Activated CD8-positive, alpha-beta memory T cell treated with anti-CD3 and anti-CD28 coated beads, Interleukin-2, amount 50 U/mL, for 1 hour (primary cell): ENCODE results near the gene MYPN.

Experiments
- DNase-seq: peaks from one replicate; pipeline ENCODE4 v3.0.0-alpha.2; 2020; ENCODE audit errors: extremely low read depth

Gene MYPN

DNA sequence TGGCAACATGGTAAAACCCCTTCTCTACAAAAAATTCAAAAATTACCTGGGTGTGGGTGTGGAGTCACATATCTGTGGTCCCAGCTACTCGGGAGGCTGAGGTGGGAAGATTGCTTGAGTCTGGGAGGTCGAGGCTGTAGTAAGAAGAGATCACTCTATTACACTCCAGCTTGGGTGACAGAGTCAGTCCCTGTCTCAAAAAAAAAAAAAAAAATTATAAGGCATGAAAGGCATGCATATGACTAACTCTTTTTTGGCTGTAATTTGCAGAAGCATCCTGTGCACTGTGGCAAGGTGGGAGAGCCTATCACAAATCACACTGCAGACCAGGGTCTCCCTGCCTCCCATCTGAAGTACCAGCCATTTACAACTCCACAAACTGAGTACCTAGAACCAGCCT lies 14.1 kb upstream of the MYPN start:
- DNase-seq, result no peak

DNA sequence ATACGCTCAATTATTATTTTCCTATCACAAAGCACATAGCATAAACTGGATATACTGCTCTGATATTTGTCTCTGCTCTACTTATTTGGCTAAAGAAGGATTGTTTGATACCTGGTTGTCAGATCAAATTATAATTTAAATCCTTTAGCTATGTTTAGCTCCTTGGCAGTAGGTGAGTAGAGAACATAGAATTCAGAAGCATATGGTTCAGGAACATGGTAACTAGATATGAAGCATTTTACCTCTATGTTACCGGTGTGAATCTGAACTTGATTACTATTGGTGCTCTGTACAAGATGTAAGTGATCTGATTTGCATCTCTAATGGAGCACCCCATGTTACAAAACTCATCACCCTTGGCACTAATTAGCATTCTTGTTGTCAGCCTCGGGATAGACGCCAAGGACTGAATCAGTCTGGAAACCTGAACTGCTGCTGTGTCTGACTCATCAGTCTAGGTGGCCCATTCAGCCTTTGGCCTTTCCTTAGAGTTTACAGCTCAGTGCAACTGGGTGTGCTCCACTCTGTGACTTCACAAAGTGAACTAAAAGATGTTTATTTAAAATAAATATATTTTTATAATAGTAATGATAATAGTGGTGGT lies 12.3 kb upstream of the MYPN start:
- no peak for DNase-seq

DNA sequence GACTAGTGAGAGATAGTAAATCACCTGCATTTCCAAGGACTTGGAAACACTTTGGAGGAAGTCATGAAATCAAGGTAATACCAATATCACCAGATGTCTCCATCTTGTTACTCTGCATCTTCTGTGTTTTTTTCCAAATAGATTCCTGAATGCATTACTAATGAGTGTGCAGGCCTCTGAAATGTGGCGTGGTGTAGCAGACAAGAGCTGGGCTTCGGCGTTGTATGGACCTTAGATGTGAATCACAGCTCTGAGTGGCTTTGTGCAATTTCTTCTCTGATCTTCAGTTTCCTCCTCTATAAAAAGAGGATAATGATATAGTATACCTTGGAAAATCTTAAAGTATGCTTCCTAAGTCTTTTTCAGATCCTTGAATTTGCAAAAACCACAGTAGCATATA lies 9.6 kb upstream of the MYPN start:
- DNase-seq, result no peak

DNA sequence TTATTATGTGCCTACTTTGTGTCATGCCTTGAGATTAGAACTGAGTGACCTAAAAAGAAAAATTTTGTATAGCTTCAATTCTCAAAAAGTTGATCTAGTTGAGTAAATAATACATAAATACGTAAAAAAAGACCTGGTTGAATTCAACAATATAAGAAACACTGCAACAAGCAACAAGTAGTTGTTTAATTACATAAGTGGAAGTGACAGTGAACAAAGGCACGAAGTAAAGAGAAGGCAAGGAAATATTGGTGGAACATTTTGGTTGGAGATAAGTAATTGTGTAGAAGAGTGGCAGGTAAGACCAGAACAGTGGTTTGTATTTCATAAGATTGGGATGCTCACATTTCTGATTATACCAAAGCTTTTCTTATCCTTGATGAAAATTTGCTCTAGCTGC lies 8.2 kb upstream of the MYPN start:
- no peak for DNase-seq

DNA sequence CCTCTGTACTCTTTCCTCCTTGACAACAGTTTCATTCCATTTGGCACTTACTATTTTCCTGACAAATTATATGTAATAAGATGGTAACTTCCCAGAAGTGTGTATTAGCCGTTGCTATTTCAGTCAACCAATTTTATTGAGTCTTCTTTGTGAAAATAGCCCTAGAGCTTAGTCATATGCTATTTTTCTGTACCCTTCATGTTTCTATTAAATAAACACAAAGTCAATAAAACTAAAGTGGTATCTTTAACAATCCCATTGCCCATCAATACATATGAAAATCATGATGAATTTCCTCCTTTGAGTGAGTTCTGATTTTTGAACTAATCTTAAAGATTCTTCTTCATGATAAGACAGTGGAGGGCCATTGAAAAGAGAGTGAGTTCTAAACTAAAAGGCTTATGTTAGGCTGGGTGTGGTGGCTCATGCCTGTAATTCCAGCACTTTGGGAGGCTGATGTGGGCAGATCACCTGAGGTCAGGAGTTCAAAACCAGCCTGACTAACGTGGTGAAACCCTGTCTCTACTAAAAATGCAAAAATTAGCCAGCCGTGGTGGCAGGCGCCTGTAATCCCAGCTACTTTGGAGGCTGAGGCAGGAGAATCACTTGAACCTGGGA lies 5.9 kb upstream of the MYPN start:
- DNase-seq, result no peak

DNA sequence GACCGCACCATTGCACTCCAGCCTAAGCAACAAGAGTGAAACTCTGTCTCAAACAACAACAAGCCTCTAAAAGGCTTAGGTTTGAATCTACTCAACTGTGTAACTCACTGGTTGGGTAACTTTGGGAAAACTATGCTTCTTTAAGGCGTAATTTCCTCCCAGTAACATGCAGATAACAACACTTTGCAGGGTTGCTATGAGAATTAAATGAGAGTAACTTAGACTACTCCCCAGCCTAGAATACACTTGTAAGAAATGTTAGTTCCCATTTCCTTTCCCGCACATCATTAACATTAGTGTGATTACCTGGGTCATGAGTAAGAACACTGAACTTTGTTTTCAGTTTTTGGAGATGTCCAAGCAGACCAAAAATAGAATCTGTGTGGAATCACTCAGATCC lies 5.4 kb upstream of the MYPN start:
- DNase-seq, result no peak

DNA sequence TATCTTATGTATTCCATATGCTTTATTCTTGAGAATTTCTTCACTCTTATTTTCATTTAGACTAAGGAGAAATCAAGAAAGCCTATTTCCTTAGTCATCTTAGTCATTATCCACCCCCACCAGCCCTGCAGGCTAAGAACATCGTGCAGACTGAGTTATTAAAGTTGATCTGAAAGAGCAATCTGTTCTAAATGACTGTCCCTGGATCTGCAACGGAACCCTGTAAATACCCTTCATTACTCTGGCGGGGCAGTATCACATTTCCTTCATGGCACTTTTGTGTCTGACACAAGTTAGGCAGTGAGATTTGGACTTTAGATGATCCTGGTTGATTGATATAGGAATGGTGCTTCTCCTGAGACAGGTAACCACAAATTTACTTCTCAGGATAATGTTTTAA lies 3.5 kb upstream of the MYPN start:
- no peak for DNase-seq

DNA sequence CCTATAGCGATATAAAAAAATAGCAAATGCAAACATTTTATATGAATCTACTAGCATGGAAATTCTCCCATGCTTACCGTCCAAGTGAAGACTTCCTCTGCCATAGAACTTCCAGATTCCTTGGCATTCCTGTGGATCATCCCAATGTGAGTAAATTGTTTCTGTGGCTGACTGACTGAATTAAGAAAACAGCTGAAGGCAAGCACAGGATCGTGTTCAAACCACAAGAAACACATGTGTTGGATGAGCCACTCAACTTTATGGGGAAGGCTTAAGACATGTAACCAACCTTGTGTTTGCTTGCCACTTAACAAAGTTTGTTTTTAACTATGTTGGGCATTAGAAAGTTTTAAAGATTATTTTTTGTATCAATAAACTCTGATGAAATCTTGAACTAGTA lies 2.6 kb upstream of the MYPN start:
- DNase-seq, result no peak

DNA sequence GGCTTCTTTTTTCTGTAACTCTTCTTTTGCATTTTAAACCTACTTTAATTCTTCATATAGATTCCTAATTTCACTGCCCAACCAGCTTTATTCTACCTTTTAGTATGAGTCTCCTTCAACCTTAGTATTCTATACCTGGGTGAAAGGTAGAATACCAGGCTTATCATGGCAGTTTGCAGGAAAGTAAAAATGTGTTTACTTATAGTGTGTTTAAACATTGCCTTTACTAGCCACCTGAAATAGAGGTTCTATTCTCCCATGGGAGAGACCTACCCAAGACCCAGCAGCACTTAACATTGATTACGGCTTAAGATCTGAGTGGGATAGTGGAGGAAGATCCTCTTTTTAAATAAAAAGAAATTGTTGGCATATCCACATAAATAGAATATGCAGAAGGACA lies 1.6 kb upstream of the MYPN start:
- DNase-seq, result no peak

DNA sequence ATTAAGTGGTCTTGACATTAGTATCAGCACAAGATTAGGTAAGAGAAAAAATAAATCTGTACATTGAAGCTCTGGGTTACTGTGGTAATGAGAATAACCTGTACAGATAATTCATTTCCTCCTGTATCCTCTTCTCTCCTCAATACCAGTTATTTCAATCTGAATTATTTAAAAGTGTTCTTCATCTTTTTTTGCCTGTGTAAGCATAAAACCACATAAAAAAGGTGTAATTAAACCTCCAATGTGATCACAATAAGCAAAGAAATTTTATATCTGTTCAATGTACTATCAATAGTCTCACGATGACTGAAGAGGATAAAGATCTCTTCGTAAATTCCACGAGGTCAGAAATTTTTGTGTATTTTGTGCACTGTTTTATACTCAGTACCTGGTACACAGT lies 1.2 kb upstream of the MYPN start:
- no peak for DNase-seq

DNA sequence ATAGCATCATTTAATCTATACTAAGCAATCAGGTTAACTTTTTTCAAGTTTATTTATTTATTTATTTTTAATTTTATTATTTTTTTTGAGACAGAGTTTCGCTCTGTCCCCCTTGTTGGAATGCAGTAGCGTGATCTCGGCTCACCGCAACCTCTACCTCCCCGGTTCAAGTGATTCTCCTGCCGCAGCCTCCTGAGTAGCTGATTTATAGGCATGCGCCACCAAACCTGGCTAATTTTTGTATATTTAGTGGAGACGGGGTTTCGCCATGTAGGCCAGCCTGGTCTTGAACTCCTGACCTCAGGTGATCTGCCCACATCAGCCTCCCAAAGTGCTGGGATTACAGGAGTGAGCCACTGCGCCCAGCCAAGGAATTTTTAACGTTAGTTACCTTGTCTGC lies 635 bp upstream of the MYPN start:
- DNase-seq, result no peak

DNA sequence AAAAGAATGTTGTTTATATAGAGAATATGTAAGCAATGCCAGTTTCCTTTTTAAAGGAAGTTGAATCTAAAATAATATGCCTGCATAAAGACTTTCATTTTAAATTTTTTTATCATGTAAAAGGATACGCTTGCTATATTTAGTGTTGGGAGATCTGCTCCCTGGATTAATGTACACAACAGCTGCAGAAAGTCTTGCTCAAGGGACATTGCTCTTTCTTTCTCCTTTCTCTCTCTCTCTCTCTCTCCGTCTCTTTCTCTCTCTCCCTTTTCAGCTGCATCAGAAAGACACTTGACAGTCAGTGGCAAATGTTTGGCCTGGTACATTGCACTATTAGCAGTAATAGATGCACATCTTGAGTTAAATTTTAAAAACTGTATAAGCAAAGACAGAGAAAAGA lies 739 bp downstream of the MYPN start:
- no peak for DNase-seq

DNA sequence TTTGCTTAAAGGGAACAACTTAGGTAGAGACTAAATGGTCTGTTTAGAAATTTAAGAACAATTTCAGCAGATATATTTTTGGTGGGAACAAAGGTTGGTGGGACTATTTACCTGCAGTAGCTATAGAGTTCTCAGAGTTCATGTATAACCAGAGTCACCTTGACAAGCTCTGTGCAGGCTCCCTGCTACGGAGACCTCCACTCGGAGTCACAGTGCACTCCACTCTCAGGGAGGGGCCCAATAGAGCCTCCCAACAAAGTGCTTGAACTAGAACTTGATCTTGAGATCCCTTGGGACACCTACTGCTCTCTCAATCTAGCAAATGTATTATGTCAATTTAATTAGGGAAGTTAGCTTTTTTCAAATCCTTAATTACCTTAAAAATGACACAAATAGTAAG lies 2.3 kb downstream of the MYPN start:
- DNase-seq, result no peak

DNA sequence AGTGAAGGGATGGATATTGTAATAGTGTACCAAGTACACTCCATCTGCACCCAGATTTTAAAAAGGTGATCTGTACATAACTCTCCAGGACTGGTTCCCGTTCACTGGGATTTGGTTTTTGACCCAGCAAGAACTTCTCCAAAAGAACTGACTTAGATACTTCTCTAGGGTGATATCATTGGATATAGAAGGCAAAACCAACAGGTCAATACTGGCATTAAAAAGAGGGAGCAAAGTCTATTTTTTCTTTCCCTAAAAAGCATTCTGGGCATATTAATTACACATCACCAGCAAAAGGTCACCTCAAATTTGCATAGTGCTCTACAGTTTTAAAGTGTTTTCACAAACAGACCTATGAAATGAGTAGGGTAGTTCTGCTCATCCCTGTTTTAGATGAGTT lies 3.5 kb downstream of the MYPN start:
- no peak for DNase-seq

DNA sequence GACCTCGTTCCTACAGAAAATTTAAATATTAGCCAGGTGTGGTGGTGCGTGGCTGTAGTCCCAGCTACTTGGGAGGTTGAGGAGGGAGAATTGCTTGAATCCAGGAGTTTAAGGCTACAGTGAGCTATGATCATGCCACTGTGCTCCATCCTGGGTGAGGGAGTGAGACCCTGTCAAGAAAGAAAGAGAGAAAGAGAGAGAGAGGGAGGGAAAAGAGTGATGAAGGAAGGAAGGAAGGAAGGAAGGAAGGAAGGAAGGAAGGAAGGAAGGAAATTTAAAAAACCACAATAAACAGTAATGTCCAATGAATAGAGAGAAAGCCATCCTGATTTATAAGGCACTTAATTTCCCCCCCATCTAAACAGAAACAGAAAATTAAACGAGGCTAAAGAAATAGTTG lies 9.4 kb downstream of the MYPN start:
- no peak for DNase-seq

DNA sequence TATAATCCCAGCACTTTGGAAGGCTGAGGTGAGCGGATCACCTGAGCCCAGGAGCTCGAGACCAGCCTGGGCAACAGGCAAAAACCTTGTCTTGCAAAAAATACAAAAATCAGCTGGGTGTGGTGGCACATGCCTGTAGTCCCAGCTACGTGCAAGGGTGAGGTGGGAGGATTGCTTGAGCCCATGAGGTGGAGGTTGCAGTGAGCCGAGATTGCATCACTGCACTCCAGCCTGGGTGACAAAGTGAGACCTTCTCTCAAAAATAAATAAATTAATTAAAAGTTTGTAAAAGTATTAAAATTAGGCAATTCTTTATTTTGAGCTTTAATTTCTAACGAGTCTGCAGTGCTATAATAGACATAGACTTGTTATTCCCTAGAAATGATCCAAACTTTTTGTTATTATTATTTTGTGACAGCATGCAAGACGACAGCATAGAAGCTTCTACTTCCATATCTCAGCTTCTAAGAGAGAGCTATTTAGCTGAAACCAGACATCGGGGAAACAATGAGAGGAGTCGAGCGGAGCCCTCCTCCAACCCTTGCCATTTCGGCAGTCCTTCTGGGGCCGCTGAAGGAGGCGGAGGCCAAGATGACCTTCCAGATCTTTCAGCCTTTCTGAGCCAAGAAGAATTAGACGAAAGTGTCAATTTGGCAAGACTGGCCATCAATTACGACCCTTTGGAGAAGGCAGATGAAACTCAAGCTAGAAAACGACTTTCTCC lies 11.9 kb downstream of the MYPN start:
- no peak for DNase-seq

DNA sequence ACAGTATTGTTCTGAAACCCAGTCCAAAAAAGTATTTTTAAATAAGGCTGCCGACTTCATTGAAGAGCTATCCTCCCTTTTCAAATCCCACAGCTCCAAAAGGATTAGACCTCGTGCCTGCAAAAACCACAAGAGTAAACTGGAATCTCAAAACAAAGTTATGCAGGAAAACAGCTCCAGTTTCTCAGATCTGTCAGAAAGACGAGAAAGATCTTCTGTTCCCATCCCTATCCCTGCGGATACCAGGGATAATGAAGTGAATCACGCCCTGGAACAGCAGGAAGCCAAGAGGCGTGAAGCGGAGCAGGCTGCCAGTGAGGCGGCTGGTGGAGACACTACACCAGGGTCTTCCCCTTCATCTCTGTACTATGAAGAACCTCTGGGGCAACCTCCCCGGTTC lies 12.6 kb downstream of the MYPN start:
- DNase-seq, result no peak

DNA sequence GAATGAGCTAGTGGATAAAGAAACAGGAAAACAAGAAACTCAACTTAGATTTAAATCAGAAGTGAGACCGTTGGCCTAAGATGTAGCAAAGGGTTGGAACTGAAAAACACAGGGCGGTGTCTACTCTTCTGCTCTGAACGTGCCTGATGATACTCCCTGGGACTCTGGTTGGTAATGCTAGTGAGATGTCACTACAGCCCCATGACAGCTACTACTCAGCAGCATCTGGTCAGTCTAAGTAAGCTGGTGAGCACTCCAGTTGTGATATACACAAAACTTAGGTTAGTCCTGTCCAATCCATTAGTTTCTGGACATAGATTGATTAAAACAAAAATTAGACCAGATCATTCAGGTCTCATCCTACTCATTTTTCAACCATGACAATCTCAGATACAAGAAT lies 15.4 kb downstream of the MYPN start:
- DNase-seq, result no peak

DNA sequence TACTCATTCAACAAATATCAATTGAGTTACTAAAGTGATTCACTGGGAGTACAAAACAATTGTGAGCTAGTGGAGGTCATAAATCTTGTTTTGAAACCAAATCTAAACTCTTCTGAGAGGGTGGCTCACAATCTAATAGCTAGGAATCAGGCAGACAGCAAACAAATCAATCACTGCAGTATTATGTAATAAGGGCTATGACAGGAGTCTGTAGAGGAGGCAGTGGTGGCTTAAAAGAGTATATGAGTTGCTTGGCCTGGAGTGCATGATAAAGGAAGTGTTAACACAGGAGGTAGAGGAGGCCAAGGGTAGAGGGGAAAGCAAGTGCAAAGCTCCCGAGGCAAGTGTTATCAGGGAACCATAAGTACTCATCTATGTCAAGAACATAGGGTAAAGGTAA lies 16.5 kb downstream of the MYPN start:
- DNase-seq, result no peak

DNA sequence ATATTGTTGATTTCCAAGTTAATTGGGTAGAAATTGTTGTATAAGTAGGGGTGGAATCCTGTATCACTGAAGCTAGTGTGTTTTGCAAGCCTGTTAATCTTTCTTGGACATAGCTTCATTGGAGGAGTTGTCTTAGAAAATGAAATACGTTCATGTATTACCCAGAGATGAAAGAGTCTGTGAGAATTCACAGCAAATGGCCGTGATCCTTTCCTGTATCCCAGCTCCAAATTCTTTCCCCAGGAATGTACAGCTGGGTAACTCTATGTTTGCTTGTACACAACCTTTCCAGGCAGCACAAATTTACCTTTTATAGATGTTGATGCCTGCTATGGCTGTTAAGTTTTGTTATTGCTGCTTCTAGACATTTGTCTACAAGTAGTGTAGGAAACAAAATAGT lies 18.7 kb downstream of the MYPN start:
- no peak for DNase-seq

DNA sequence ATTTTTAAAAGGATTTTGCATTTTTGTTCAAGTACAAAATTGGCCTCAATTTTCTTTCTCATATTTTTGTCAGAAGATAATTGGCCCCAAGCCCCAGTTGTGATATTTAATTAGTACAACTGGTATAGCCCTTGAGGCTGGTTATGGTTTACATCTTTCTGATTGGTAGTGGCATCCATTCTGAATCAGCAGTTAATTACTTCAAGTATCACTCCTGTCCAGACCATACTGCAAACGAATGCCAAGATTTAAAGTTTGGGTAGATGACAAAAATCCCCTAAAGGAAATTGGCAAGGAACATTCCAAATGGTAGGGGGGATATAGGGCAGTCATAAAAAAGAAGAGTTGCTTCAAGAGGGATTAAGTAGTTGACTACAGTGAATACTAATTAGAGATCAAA lies 23.1 kb downstream of the MYPN start:
- no peak for DNase-seq

DNA sequence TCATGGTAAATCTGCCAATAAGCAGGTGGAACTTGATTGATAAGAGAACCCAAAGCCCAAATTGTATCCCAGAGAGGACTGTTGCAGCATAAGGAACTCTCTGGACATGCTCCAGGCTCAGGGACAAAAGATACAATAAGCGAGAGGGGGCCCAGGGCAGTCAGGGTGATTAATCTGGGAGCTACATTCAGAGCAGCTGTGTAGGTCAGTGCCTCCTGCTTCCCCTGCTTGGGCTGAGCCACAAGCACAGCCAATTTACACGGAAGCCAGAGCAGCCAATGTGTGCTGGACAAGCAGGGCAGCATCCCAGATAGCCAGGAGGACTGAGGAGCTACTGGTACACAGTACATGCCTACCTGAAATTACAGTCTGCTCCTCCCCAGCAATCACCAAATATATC lies 24.2 kb downstream of the MYPN start:
- DNase-seq, result no peak

DNA sequence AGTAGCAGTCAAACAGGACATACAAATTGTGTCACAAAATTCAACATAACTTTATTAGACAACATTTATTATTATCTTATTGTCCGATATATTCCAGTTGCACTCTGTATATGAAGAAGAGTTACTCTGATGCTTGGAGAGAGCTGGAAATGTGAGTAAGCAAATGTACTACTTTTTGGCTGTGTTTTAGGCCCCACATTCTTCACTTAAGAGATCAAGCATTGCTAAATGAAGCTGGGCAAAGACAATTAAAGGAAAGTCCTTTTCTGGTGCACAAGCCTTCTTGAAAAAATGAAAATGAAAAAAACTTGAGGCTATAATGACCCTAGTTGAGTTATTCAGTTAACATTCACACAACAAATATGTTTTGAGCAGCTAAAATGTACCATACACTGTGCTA lies 26.1 kb downstream of the MYPN start:
- DNase-seq, result no peak
